ENCODE results near the gene PRPF19.

The PRPF19 gene

DNA sequence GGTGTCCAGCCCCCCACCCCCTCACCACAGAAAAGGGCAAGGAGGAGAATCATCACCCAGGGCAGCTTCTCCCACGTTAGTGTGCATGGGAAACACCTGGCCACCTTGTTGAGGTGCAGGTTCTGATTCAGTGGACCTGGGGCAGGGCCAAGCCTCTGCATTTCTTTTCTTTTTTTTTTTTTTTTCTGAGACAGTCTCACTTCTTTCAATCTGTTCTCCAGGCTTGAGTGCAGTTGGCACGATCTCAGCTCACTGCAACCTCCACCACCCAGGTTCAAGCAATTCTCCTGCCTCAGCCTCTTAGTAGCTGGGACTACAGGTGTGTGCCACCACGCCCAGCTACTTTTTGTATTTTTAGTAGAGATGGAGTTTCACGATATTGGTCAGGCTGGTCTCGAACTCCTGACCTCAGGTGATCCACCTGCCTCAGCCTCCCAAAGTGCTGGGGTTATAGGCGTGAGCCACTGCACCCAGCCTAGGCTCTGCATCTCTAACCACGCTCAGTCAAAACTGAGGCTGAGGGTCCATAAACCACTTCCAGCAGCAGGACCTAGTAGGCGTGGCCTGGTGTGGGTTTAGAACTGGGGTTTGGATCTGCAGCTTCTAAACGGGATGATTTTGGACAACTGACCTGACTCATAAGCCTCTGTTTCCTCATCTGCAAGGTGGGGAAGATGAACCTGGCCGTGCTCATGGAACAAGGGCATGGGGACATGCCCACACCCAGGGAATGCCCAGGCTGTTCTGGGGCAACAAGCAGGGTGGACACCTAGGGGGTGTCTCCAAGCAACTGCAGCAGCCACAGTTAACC, 38.3 kb downstream of the PRPF19 start:
- no peak for DNase-seq (ENCODE audit: low spot score)
- TF ChIP-seq, protein P1, sequence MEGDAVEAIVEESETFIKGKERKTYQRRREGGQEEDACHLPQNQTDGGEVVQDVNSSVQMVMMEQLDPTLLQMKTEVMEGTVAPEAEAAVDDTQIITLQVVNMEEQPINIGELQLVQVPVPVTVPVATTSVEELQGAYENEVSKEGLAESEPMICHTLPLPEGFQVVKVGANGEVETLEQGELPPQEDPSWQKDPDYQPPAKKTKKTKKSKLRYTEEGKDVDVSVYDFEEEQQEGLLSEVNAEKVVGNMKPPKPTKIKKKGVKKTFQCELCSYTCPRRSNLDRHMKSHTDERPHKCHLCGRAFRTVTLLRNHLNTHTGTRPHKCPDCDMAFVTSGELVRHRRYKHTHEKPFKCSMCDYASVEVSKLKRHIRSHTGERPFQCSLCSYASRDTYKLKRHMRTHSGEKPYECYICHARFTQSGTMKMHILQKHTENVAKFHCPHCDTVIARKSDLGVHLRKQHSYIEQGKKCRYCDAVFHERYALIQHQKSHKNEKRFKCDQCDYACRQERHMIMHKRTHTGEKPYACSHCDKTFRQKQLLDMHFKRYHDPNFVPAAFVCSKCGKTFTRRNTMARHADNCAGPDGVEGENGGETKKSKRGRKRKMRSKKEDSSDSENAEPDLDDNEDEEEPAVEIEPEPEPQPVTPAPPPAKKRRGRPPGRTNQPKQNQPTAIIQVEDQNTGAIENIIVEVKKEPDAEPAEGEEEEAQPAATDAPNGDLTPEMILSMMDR (IDR thresholded peaks at IDR 0.05; ENCODE audit: extremely low read depth, missing control alignments): no peak

DNA sequence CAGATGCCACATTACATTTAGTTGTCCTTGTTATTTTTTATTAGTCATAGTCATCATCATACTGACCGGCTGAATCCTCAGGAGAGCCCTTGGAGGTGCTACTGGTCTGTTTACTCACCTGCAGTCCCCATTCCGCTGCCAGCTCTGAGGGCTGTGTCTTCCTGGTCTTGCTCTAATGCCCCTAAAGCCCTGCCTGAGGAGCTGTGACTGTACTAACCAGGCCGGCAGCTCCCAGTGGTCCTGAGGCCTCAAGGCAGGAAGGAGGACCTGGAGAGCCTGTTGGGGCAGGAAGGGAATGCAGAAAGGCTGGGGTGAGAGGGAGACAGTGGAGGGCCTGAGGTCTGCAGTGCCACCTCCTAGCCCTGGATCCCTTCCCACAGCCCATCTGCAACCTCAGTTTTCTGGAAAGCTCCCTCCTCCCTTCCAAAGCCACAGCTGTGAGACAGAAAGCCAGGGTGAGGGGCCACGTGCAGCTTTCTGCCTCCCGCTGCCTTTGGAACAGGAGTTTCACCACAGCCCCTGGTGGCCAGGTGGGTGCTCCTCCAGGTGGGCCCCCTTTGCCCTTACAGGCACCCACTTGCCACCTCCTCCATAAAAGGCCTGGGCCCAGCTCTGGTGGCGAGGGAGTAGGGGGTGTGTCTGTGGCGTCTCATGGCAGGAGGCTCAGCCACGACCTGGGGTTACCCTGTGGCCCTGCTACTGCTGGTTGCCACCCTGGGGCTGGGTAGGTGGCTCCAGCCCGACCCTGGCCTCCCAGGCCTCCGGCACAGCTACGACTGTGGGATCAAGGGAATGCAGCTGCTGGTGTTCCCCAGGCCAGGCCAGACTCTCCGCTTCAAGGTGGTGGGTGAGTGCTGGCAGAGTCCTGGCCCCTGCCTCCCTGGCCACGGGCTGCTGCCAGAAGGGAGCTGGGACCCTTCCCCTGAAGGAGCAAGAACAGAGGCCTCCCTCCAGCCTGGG, 39.2 kb downstream of the PRPF19 start, which contains the start of gene ZP1:
Gene ZP1, plus strand, starts transcription at position 632 of the 960 bp plus-strand sequence. Its CDS starts 20 bp downstream, at position 652.
- no peak for DNase-seq (ENCODE audit: low spot score)
- TF ChIP-seq, protein P1 (IDR thresholded peaks at IDR 0.05; ENCODE audit: extremely low read depth, missing control alignments): no peak

DNA sequence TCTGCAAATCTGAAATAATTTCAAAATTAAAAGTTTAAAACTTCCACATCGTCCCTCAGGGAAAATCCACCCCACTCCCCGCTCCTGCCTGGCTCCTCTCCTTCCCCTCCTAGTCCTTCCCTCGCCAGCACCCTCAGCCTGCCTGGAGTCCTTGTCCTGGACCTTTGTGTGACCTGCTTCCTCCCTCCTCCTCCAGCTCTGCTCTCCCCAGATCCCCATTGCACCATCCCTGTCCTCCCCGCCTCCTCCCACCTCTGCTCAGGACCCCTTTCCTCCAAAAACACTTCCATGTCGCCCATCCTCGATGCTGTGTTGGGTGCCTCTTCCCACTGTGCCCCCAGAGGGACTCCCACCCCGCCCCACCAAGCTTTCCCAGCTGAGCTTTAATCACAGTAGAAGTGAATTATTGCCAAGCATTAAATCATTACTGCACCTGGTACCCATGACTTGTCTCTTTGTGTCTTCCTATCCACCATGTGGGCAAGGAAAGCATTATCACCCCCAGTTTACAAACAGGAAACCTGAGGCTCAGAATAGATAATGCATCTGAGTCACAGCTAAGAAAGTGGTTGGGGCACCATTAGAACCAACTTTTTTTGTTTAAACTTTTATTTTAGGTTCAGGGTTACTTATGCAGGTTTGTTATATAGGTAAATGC, 41.4 kb downstream of the PRPF19 start:
- TF ChIP-seq, protein P1 (IDR thresholded peaks at IDR 0.05; ENCODE audit: extremely low read depth, missing control alignments): no peak
- DNase-seq (ENCODE audit: low spot score): no peak

DNA sequence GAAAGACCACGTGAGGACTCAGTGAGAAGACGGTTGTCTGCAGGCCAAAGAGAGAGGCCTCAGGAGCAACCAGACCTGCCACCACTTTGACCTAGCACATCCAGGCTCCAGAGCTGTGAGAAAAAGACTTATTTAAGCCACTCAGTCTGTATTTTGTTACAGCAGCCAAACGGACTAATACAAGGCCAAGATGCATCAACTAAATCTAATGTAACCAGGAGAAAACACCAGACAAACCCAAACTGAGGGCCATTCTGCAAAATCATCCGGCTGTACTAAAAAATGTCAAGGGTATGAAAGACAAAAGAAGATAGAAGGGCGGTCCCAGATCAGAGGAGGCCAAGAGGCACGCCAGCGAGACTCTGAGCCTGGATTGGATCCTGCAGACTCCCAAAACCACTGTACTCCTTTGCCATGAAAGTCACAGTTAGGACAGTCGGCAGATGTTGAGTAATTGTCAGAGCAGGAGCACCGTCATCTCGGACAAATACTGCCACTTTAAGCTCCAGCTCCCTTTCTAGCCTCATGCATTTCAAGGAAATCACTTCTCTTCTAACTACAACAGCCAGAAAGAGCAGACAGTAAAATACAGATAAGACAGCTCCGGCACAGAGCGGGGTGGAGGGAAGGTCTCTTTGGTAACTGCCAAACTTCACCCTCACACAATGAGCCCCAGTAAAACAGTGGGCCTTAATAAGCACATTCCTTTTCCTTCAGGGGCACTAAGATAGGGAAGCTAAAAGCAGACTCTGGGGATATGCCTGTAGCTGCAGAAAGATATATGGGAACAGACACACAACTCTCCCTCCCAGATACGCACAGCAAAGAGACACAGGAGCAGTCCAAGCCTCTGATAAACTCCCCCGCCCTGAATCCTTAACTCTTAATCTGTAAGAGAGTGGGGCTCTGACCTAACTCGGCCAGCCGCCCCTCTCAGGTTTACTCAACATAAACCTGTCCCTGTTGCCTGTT, 42.5 kb downstream of the PRPF19 start:
- TF ChIP-seq, protein P1 (IDR thresholded peaks at IDR 0.05; ENCODE audit: extremely low read depth, missing control alignments): no peak
- DNase-seq (ENCODE audit: low spot score): no peak

DNA sequence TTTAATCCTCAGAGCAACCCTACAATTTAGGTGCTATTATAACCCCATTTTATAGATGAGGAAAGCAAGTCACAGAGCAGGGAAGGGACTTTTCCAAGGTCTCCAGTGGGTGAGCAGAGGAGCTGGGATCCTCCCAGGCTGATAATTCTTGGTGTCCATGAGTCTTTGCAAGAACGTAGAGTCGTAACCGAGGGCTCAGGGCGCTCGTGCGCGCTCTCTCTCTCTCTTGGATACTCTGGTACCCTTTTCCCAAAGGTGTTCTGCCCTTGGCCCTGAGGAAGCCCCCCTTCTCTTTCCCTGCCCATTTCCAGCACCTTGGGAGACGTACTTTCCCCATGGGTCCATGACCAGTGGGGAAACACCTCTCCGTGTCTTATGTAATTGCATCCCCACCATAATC, 44.2 kb downstream of the PRPF19 start:
- TF ChIP-seq, protein P1 (IDR thresholded peaks at IDR 0.05; ENCODE audit: extremely low read depth, missing control alignments): no peak
- DNase-seq (ENCODE audit: low spot score): no peak

DNA sequence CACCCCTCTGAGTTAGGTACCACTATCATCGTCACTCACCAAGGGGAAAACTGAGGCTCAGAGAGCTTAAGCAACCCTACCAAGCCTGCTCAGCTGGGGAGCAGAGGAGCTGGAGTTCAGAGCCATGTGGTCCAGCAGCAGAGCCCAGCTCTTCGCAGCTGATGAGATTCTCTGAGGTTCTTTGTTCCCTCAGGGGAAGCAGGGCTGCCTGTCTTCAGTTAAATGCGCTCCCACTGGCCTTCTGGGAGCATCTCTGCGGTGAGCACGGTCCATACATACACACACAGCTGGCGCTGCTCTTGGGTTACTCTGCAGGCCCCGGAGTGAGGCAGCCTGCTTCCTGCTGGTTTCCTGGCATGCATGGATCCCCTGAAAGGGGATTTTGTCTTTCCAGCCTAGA, 45.4 kb downstream of the PRPF19 start:
- DNase-seq (ENCODE audit: low spot score): no peak
- TF ChIP-seq, protein P1 (IDR thresholded peaks at IDR 0.05; ENCODE audit: extremely low read depth, missing control alignments): no peak
